ENCODE measurements around the gene NACAD.

The NACAD gene

GRCh38 chr7:45088146-45088701 lies 545 bp downstream of the NACAD start:
- DNase-seq (ENCODE audit: low read depth) = no peak

DNA sequence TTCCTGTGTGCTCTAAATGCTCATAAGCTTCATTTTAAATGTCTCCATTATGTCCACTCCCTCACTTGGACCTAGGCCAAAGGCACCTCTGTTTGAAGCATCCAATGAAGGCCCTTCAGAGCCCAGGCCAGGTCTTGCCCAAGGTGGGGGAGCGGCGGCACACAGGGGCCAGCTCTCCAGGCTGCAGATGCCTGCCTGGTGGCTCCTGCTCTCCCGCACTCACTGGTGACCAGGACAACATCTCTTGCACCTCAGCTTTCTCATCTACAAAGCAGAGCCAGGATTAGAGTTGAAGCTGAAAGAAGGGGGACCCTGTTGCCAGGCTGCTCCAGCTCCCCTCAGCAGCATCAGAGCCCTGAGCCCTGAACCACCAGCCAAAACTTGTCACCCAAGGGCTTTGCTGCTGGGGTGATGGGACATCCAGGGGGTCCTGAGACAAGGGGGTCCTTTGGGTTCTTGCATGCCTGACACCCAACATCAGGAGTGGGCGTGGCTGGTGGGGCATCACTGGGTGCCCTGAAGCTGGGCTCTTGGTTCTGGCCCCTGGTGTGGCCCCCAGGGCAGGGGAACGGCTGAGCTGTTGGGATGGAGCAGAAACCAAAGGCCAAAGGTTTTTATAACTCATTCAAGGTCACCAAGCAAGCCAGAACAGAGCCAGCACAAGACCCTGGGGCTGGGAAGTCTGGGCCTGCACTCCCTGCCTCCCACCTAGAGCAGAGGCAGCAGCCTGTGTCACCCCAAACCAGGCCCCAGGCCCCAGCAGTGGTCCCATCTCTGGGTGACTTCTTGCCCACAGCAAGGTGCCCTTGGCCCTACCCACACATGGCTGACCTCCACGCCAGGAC lies 1.2 kb downstream of the NACAD start:
- no peak for DNase-seq (ENCODE audit: low read depth)

- no peak for DNase-seq (ENCODE audit: low read depth)
Measured at GRCh38 chr7:45086331-45087065, 2.3 kb downstream of the NACAD start.

GRCh38 chr7:45085619-45086200 lies 3.1 kb downstream of the NACAD start:
- DNase-seq (ENCODE audit: low read depth) = no peak

DNA sequence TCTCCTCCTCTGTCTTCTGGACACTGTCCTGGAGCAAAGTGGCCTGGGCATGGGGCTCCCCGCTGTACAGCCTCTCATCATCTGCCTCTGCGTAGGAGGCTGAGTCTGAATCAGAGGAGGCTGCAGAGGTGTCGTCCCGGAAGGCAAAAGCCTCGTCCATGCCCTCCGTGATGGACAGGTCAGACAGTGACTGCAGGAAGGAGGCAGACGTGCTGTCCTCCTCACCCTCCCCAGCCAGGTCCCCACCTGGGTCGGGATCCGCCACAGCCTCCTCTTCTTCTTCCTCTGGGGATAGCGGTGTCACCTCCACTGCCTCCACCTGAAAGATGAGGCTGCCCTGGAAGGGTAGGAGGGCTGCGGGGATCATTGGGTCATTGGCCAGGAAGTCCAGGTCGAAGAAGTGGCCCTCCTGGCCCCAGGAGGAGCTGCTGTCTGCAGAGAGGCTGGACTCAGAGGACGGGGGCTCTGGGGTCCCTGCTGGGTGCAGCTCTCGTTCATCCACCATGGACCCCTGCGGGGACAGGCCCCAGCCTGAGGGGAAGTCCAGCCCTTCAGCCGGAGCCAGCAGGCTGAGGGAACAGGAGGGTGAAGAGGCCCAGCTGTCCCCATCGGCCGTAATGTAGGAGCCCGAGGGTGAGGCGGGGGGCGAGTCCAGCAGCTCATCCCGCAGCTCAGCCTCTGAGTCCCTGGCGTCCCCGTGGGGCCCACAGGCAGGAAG lies 3.7 kb downstream of the NACAD start:
- DNase-seq (ENCODE audit: low read depth) = no peak

DNA sequence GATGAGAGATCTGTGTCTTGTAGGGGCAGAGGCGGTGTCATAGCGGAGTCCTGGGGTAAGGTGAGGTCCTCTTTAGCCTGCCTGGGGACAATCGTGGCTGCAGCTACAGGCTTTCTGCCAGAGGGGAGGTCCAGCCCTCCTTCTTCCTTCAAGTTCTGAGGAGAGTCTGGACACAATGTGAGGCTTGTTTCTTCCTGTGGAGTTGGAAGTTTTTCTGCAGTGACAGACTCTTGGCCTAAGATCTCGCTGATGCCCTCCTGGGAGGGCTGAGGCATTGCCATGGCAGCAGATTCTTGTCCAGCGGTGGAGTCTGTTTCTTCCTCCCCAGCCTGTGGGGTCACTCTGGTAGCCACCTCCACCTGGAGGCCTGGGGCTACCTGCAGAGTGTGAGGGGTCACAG lies 4.4 kb downstream of the NACAD start:
- no peak for DNase-seq (ENCODE audit: low read depth)

GRCh38 chr7:45082831-45083331 lies 5.9 kb downstream of the NACAD start:
- DNase-seq (ENCODE audit: low read depth) = no peak

- no peak for DNase-seq (ENCODE audit: low read depth)
Measured at GRCh38 chr7:45082031-45082830, 6.5 kb downstream of the NACAD start.

DNA sequence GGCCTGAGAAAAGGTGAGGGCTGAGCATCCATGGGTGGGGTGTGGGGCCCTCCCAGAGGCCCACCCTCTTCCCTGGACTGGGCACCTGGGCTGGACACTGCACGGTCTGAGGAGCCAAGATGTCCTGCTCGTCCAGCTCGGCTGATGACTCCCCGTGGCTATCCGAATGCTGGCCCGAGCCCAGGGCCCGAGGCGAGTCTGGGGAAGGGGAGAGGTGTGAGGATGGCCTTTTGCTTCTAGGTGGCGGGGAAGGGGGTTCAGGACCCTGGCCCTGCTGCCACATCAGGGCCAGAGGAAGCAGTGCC lies 7.1 kb downstream of the NACAD start:
- no peak for DNase-seq (ENCODE audit: low read depth)

GRCh38 chr7:45080958-45081669 lies 7.7 kb downstream of the NACAD start:
- DNase-seq (ENCODE audit: low read depth) = no peak

GRCh38 chr7:45080265-45080957 lies 8.4 kb downstream of the NACAD start:
- DNase-seq (ENCODE audit: low read depth) = no peak

- DNase-seq (ENCODE audit: low read depth) = no peak
Measured at GRCh38 chr7:45078125-45078681, 10.6 kb downstream of the NACAD start.

GRCh38 chr7:45077579-45077978 lies 11.2 kb downstream of the NACAD start:
- DNase-seq (ENCODE audit: low read depth) = no peak

DNA sequence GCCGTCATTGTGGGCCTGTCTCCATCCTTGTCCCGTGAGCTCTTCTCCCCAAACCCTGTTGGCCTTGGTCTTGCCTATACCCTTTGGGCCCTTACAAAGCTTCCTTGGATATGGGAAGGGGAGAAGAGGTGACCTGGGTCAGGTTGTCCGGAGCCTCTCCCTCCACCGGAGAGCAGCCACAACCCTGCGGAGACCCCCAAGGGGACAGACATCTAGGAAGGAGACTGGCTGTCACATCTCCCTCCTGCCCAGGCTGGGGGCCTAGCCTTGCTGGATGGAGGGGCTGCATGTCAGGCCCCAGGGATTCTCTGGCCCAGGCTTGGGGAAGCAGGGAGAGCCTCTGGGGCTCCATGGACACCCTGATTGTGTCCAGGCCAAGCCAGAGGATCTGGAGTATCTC lies 11.8 kb downstream of the NACAD start:
- DNase-seq (ENCODE audit: low read depth) = no peak

- no peak for DNase-seq (ENCODE audit: low read depth)
Measured at GRCh38 chr7:45075871-45076796, 12.6 kb downstream of the NACAD start.

GRCh38 chr7:45075355-45075644 lies 13.5 kb downstream of the NACAD start:
- no peak for DNase-seq (ENCODE audit: low read depth)

- DNase-seq (ENCODE audit: low read depth) = no peak
Measured at GRCh38 chr7:45074528-45075354, 14.0 kb downstream of the NACAD start.
